Spleen (tissue), 11 donors: Measurements from ENCODE around the gene NGEF. TPM values are rescaled to one million over a fixed set of nuclear protein-coding genes. Genes with fewer than 3 reads are reported as not detected.

ENCODE experiments used
- DNase-seq: peaks from one replicate; pipeline ENCODE4 v3.0.0-alpha.2; 2020
- H3K27ac ChIP-seq, 8 donors: fragments of 200-600 bp; sonication (generic) in 7 of 8; 1 replicate in 4 of 8; 2 replicates in 4 of 8; pipeline versions ENCODE4 v1.5.0 to v1.8.0; 2016 to 2021; ENCODE audit warnings: inconsistent platforms in 4 of 8, mild to moderate bottlenecking in 4 of 8, moderate library complexity in 1 of 8
- H3K27me3 ChIP-seq, 7 donors: fragments of 200-600 bp; sonication (generic) in 6 of 7; replicated peaks in 1 of 7; 1 replicate in 4 of 7; 2 replicates in 3 of 7; pipeline versions ENCODE4 v1.5.0 to v1.8.0; 2016 to 2021; ENCODE audit warnings: inconsistent platforms in 3 of 7, mild to moderate bottlenecking in 1 of 7
- H3K36me3 ChIP-seq, 6 donors: fragments of 200-600 bp; sonication (generic) in 5 of 6; 1 replicate in 4 of 6; 2 replicates in 2 of 6; pipeline versions ENCODE4 v1.5.0 to v1.8.0; 2016 to 2021; ENCODE audit warnings: inconsistent platforms in 2 of 6
- H3K4me1 ChIP-seq, 6 donors: fragments of 200-600 bp; sonication (generic) in 5 of 6; 1 replicate in 3 of 6; 2 replicates in 3 of 6; pipeline versions ENCODE4 v1.5.0 to v1.8.0; 2016 to 2021; ENCODE audit warnings: inconsistent platforms in 3 of 6
- H3K4me3 ChIP-seq, 8 donors: fragments of 200-600 bp; sonication (generic) in 7 of 8; 1 replicate in 4 of 8; 2 replicates in 4 of 8; pipeline versions ENCODE4 v1.5.0 to v1.8.0; 2016 to 2021; ENCODE audit warnings: inconsistent platforms in 4 of 8, mild to moderate bottlenecking in 4 of 8, moderate library complexity in 2 of 8
- H3K9me3 ChIP-seq, 8 donors: fragments of 200-600 bp; sonication (generic) in 7 of 8; 1 replicate in 4 of 8; 2 replicates in 4 of 8; pipeline versions ENCODE4 v1.5.0 to v1.8.0; 2016 to 2021; ENCODE audit warnings: inconsistent platforms in 4 of 8
- POLR2A ChIP-seq, 3 donors: fragments of 450-650 bp; IDR thresholded peaks; one replicate each; pipeline ENCODE4 v1.5.1; 2017; ENCODE audit warnings: antibody characterized with exemption in 3 of 3, mild to moderate bottlenecking in 1 of 3
- POLR2AphosphoS5 ChIP-seq, 3 donors: sonication (generic); formaldehyde crosslinking; IDR thresholded peaks; one replicate each; pipeline ENCODE4 v1.5.1; 2017; ENCODE audit warnings: antibody characterized with exemption in 3 of 3
- WGBS, 5 donors: extraction: QIAGEN DNeasy Blood & Tissue Kit in 3 of 5; methylation state at CpG; one replicate each; pipeline versions ENCODE4 v1.1.5 to v1.1.7; 2013 to 2018; 5-methylcytosine and 5-hydroxymethylcytosine counted together
- intact Hi-C: fragments of 100-400 bp; cut with DNase I; formaldehyde crosslinking; loops from one replicate; pipeline ENCODE4 v1.15.0; 2023; ENCODE audit warnings: low total_unique reads
- polyA plus RNA-seq, 3 donors: library from polyadenylated mRNA; stranded (reverse); fragments of 200-250 nt; gene quantifications; one replicate each; pipeline ENCODE4 v1.2.1, GENCODE V29; 2013
- total RNA-seq, 7 donors: library from RNA; depleted of rRNA in 3 of 7; stranded (reverse); fragments of >200 nt in 3 of 7; fragmentation: NEBNext Ultra II Directional in 4 of 7; extraction: Animal tissue kit (Norgen Biotek cat#: 25700) in 4 of 7; gene quantifications; one replicate each; pipeline versions ENCODE4 v1.1.0 to v1.2.1, GENCODE V29; 2016 to 2021
- TF ChIP-seq, protein P1 (sequence below), 11 experiments: fragments of 200-600 bp in 7 of 11; fragments of 450-650 bp in 4 of 11; sonication (generic) in 4 of 11; IDR thresholded peaks in 8 of 11; conservative IDR thresholded peaks in 3 of 11; 1 replicate in 7 of 11; 2 replicates in 4 of 11; pipeline versions ENCODE4 v1.4.0 to v1.8.0; 2016 to 2021; ENCODE audit warnings: antibody characterized with exemption in 11 of 11, inconsistent platforms in 4 of 11, mild to moderate bottlenecking in 1 of 11
- donor health status: healthy with polysubstance abuse.
- donor health status: DM: no; HTN: no; CAD: no; lungs with moderate emphysema.
- donor health status: DM: no; HTN: no; CAD: no.
- donor health status: Bipolar disorder and iron deficiency.
- donor health status: healthy.
- donor health status: DM: no; HTN: no; CAD: no.
- donor health status: DM: yes; HTN: yes; CAD: no.

Gene NGEF
- total and polyA plus RNA-seq, 10 donors: 0.23 to 0.79 (median 0.43) TPM; not detected in 5

DNA sequence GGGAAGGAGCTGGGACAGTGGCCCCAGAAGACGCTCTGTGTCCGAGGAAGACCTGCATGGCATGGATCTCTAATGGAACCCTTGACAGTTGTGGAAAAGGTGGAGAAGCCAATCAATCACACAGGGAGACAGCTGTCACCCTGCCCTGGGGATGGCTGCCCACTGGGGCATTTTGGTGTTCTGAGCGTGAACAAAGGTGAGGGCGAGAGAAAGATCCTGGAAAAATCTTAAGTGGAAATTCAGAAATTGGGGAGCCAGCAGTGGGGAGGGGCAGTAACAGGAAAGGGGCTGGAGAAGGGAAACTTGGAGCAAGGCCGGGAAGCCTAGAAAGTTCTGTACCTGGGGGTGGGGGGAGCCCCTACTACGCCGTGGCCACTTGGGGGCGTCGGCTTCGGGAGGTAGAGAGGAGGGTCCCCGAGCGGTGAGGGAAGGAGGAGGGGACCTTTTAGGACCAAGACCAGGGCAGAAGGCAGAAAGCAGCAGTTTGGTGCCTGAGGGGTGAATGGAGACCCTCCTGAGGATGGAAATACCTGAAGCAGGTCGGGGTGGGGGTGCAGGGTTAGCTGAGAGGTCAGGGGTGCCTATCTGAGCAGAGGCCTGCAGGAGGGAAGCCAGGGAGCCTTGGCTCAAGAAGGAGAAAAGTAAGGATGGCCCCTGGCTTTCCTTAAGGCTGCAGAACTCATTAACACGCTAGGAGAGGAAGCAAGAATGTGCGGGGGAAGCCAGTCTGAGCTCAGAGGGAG is 30.0 kb downstream of the NGEF start:
- Histone ChIP-seq H3K9me3 (peaks cover 0 to 8% (median 0%) of the 10 kb centered on the region in 8 donors), H3K27ac (no peak overlapping the region), H3K36me3 (no peaks in the 10 kb centered on the region), H3K4me3 (no peak overlapping the region), H3K27me3 (peaks cover 0 to 24% (median 0%) of the 10 kb centered on the region in 7 donors), H3K4me1 (no peaks in the 10 kb centered on the region)
- WGBS, 5 donors: 47 to 59% (median 52%) methylated on average over 15 of the region's 15 CpGs
- intact Hi-C loops: no loop called here
- TF ChIP-seq POLR2AphosphoS5 (IDR thresholded peaks at IDR 0.05) (no peak), POLR2A (IDR thresholded peaks at IDR 0.05) (no peak)
- TF ChIP-seq, protein P1, sequence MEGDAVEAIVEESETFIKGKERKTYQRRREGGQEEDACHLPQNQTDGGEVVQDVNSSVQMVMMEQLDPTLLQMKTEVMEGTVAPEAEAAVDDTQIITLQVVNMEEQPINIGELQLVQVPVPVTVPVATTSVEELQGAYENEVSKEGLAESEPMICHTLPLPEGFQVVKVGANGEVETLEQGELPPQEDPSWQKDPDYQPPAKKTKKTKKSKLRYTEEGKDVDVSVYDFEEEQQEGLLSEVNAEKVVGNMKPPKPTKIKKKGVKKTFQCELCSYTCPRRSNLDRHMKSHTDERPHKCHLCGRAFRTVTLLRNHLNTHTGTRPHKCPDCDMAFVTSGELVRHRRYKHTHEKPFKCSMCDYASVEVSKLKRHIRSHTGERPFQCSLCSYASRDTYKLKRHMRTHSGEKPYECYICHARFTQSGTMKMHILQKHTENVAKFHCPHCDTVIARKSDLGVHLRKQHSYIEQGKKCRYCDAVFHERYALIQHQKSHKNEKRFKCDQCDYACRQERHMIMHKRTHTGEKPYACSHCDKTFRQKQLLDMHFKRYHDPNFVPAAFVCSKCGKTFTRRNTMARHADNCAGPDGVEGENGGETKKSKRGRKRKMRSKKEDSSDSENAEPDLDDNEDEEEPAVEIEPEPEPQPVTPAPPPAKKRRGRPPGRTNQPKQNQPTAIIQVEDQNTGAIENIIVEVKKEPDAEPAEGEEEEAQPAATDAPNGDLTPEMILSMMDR (IDR thresholded peaks at IDR 0.05 in 8 of 11, conservative IDR thresholded peaks at IDR 0.05 in 3 of 11): no peak
- DNase-seq: no peak

DNA sequence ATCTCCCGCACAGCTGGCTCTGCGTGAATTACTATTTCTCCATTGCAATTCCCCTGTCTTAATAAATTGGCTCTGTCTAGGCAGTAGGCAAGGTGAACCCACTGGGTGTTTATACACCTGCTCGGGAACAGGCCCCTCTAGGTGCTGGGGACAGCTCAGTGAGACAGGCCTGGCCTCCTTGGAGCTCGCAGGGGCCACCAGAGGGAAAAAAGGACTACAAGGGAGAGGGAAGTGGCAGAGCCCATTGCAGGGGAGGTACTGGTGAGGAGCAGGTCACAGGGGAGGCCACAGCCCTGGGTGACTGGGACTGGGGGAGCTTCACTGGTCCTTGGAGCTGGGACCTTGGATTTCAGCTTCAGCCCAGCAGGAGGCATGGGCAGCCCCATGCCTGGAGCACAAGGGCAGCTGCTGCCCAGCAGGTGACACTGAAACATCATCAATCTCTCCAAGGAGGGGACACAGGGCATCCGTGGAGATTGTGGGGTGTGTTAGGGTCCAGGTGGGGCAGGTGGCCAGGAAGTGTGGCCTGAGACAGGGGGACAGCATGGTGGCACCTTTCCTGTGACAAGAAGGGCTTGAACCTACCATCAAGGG is 31.2 kb downstream of the NGEF start:
- peaks cover 0 to 8% (median 0%) of the 10 kb centered on the region in 8 donors for H3K9me3 ChIP-seq
- TF ChIP-seq POLR2AphosphoS5 (IDR thresholded peaks at IDR 0.05) (no peak), POLR2A (IDR thresholded peaks at IDR 0.05) (no peak)
- TF ChIP-seq, protein P1 (IDR thresholded peaks at IDR 0.05 in 8 of 11, conservative IDR thresholded peaks at IDR 0.05 in 3 of 11): no peak
- H3K27ac ChIP-seq: no peak overlapping the region
- no peaks in the 10 kb centered on the region for H3K4me1 ChIP-seq
- WGBS, 5 donors: 78 to 85% (median 82%) methylated on average over 5 of the region's 5 CpGs
- peaks cover 0 to 24% (median 0%) of the 10 kb centered on the region in 7 donors for H3K27me3 ChIP-seq
- peak; percentile 31 for DNase-seq
- intact Hi-C loops: no loop called here
- H3K36me3 ChIP-seq: no peaks in the 10 kb centered on the region
- no peak overlapping the region for H3K4me3 ChIP-seq

DNA sequence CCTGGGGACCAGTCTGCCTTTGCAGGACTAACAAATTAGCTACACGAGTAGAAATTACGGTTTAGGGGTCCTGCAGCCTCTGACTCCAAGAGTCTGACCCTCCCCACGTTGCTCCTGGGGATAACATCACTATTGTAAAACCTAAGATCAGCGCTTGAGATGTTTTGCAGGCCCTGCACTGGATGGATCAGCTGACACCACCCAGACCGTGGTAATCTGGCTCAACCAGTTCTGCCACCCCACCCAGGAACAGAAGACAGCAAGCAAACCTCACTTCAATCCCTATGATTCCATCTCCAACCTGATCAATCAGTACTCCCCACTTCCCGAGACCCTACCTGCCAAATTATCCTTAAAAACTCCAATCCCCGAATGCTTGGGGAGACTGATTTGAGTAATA is 31.7 kb downstream of the NGEF start:
- peak; percentile 14 for DNase-seq
- Histone ChIP-seq H3K27ac (no peak overlapping the region), H3K27me3 (peaks cover 0 to 24% (median 0%) of the 10 kb centered on the region in 7 donors), H3K4me1 (no peaks in the 10 kb centered on the region), H3K36me3 (no peaks in the 10 kb centered on the region), H3K4me3 (no peak overlapping the region), H3K9me3 (peaks cover 0 to 5% (median 0%) of the 10 kb centered on the region in 8 donors)
- no peak for TF ChIP-seq POLR2AphosphoS5 (IDR thresholded peaks at IDR 0.05)
- WGBS, 5 donors: 58 to 82% (median 79%) methylated on average over 7 of the region's 7 CpGs
- intact Hi-C loops: no loop called here

DNA sequence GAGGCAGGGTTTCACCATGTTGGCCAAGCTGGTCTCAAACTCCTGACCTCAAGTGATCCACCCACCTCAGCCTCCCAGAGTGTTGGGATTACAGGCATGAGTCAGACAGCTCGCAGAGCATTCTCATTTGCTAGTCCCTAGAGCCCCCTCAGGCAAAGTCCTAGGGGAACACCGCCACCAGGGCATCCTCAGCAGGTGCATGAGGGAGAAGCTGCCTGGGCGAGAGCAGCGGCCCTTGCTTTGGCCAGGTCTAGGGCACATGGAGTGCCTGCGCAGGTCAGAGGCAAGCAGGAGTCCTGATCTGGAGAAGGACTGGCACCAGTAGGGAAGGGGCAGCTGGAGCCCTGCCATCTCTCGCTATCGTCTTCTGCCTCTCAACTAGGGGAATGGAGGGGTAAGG is 32.4 kb downstream of the NGEF start:
- no peaks in the 10 kb centered on the region for H3K36me3 ChIP-seq
- no peaks in the 10 kb centered on the region for H3K4me1 ChIP-seq
- peaks cover 0 to 24% (median 0%) of the 10 kb centered on the region in 7 donors for H3K27me3 ChIP-seq
- peak; percentile 47 for DNase-seq
- no peaks in the 10 kb centered on the region for H3K9me3 ChIP-seq
- H3K27ac ChIP-seq: no peak overlapping the region
- TF ChIP-seq POLR2AphosphoS5 (IDR thresholded peaks at IDR 0.05) (no peak), POLR2A (IDR thresholded peaks at IDR 0.05) (no peak)
- TF ChIP-seq, protein P1 (IDR thresholded peaks at IDR 0.05 in 8 of 11, conservative IDR thresholded peaks at IDR 0.05 in 3 of 11): no peak
- no peak overlapping the region for H3K4me3 ChIP-seq
- intact Hi-C loops: no loop called here
- WGBS, 5 donors: 75 to 93% (median 84%) methylated on average over 5 to 7 of the region's 7 CpGs
